Body of pancreas (tissue), 4 donors: ENCODE data around the gene WNK4.

Source experiments
- POLR2A ChIP-seq, 3 donors: fragments of 450-650 bp; IDR thresholded peaks; one replicate each; pipeline ENCODE4 v1.6.1; 2016; ENCODE audit warnings: antibody characterized with exemption in 3 of 3, mild to moderate bottlenecking in 2 of 3
- TF ChIP-seq, protein P1 (sequence below), 7 experiments: fragments of 450-650 bp in 4 of 7; fragments of 200-600 bp in 3 of 7; sonication (generic) in 3 of 7; IDR thresholded peaks; one replicate each; pipeline ENCODE4 v1.5.1; 2016 to 2019; ENCODE audit warnings: antibody characterized with exemption in 7 of 7

DNA sequence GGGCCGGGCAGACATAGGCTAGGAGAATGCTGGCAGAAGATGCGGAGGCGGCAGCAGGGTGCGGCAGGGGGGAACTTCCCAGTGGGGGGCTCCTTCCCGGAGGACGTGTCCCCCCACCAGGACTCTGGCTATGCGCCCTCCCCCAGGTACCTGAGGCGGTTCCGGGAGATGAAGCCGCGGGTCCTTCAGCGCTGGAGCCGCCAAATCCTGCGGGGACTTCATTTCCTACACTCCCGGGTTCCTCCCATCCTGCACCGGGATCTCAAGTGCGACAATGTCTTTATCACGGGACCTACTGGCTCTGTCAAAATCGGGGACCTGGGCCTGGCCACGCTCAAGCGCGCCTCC, 3.4 kb downstream of the WNK4 start:
- TF ChIP-seq POLR2A (IDR thresholded peaks at IDR 0.05), result no peak
- TF ChIP-seq, protein P1, sequence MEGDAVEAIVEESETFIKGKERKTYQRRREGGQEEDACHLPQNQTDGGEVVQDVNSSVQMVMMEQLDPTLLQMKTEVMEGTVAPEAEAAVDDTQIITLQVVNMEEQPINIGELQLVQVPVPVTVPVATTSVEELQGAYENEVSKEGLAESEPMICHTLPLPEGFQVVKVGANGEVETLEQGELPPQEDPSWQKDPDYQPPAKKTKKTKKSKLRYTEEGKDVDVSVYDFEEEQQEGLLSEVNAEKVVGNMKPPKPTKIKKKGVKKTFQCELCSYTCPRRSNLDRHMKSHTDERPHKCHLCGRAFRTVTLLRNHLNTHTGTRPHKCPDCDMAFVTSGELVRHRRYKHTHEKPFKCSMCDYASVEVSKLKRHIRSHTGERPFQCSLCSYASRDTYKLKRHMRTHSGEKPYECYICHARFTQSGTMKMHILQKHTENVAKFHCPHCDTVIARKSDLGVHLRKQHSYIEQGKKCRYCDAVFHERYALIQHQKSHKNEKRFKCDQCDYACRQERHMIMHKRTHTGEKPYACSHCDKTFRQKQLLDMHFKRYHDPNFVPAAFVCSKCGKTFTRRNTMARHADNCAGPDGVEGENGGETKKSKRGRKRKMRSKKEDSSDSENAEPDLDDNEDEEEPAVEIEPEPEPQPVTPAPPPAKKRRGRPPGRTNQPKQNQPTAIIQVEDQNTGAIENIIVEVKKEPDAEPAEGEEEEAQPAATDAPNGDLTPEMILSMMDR (IDR thresholded peaks at IDR 0.05), result no peak
